HuH-7.5 (cell line): ENCODE results near the gene MYF6.

ENCODE experiments used
- DNase-seq: peaks from one replicate; pipeline ENCODE4 v3.0.0; 2011; ENCODE audit warnings: low spot score

Gene MYF6

DNA sequence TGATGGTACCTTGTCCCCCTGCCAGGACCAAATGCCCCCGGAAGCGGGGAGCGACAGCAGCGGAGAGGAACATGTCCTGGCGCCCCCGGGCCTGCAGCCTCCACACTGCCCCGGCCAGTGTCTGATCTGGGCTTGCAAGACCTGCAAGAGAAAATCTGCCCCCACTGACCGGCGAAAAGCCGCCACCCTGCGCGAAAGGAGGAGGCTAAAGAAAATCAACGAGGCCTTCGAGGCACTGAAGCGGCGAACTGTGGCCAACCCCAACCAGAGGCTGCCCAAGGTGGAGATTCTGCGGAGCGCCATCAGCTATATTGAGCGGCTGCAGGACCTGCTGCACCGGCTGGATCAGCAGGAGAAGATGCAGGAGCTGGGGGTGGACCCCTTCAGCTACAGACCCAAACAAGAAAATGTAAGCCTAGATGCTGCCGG, 410 bp downstream of the MYF6 start:
- DNase-seq: no peak

DNA sequence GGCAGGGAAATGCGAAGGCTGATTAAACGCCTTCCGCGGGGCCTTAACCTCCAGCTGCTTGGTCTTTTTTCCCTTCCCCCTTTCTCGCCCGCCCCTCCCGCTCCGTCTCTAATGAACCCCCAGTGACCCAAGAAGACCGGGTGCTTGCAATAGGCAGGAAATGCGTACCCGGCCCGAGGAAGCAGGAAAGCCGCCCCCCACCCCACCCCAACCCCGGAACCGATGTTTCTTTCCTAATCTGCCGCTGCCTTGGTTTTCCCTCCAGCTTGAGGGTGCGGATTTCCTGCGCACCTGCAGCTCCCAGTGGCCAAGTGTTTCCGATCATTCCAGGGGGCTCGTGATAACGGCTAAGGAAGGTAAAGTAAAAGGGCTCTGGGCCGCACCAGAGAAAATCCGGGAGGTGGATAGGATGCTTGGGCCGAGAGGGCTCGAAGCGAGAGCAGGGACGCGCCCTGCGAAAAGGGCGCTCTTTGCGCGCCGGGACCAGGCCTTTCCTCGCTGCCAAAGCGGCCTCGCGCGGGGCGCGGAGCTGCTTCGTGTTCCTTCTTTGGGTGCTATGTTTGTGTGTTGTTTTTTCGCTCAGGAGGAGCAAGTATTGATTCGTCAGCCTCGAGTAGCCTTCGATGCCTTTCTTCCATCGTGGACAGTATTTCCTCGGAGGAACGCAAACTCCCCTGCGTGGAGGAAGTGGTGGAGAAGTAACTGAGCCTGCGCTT, 983 bp downstream of the MYF6 start:
- no peak for DNase-seq

DNA sequence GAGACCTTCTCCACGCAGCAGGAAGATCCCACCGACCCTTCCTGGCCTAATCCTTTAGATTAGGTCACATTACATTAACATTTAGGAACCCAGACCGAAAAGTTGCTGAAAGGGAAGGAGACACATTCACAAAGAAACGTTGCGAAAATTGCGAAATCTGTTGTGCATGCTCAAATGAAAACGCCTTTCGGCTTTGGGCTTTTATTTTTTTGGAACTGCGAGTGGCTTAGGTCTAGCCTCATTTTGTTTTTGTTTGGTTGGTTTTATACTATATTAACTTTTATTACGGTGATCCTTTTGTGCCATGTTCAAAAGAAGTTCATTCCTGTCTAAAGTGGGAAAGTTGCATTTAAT, 1.5 kb downstream of the MYF6 start:
- DNase-seq: no peak

DNA sequence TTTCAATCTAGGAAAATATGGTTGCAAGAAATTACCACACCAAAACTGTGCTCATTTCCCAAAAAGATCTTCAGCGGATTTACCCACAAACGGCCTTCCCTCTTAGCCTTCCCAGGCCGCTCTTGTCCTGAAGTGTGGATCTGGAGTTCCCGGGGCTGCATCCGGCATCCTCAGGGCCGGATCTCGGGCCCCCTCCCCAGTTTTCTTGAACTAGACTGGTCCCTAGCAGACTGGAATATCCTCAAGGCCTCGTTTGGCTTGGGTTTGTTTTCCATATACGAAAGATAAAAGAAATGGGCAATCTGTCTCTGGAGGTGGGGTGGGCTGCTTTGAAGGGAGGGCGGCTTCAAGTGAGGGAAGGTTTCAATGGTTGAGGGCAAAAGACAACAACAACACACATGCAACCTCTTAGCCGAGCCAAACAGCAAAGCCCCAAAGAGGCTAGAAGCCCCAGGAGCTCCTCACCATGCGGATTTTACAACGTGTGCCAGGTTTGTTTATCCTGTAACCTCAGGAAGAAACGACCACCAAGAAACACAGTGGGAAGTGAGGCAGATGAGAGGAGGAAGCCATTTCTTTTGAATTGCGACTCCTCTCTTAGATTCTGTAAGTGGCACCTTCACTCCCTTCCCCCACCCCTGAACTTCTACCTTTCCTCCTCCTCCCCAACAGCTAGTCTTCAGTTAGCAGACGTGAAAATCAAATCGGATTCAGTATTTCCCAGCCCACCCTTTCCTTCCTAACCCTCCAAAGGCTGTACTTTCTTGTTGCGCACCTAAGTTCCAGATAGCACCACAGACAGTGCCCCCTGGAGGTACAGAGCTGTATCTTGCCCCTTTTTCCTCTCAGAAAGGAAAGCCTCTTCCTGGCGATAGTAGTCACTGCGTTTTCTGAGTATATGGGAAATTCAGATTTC, 2.6 kb downstream of the MYF6 start:
- DNase-seq: peak; percentile 53

DNA sequence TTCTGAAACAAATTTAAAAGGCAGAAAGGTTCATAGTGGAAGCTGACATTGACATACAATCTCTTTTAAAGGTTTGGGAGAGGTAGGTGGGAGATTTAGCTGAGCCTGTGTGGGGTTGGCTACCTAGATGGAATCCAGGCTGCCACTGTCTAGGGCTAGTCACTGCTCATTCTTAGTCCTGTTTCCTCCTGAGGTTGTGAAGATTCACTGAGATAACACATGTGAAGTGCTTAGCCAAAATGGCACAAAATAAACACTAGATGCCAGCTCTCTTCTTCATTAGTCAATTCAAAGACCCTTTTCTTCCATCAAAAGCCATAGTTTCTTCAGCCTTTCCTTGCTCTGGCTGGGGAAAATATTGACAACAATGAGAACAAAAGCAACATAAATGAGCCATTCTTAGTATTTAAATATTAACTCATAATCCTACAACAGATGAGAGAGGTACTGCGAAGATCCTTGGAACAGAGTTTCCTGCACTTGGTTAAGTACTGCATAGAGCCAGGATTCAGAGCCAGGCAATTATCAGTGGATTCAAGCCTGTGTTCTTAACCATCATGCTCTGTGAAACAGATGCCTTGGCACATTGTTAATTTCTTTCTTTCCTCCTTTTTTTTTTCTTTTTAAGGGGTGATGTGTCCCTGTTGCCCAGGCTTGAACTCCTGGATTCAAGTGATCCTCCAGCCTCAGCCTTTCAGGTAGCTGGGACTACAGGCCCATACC, 3.5 kb downstream of the MYF6 start:
- no peak for DNase-seq

DNA sequence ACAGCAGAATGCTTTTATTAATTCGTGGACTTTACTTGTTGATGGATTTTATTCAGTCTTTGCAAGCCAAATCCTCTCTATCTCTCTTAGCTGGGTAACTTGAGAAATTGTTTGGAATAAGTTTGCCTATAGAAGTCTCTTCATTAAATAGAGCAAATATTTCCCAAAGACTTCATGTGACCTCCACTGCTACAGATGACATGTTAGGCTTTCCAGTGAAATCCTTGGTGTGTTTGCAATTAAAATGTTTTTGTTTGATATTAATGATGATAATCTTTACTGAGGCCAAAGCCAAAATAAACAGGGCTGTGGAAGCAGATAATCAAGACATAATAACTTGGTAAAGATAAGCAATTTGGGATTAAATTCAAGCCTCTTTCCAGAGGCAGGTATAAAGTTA, 4.4 kb downstream of the MYF6 start:
- no peak for DNase-seq

DNA sequence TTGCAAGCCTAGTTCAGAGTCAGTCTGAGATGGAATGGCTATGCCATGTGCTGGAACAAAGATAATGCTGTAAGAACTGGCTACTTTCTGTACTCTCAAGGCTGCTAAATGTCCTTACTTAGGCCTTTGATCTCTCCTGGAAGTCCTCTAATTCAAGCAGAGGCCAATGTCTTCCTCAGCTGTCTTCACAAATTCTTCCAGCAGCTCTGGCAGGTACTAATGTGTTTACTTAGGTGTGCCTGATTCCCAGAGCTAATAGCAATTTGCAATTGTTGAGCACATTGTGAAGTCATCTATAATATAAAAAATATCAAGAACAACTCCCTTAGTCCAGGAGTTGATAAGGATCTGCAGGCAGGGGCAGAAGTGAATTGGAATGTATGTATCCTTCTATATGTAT, 5.4 kb downstream of the MYF6 start:
- DNase-seq: no peak

DNA sequence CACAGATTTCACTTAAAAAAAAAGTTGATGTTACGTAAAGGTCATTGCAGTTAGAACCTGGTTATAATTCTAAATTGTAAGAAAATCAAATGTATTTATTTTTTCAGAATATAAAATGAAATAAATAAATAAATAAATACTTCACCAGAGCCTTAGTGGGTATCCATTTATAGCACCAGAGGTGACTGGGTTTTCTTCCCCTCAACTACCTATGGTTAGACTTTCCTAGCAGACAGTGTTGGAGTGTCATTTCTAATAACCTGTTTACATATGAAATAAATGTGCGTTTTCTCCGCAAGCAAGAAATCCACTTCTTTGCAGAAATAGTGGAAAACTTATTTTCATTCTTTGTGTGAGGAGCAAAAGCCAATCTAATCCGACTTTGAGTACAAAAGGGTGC, 6.0 kb downstream of the MYF6 start:
- no peak for DNase-seq

DNA sequence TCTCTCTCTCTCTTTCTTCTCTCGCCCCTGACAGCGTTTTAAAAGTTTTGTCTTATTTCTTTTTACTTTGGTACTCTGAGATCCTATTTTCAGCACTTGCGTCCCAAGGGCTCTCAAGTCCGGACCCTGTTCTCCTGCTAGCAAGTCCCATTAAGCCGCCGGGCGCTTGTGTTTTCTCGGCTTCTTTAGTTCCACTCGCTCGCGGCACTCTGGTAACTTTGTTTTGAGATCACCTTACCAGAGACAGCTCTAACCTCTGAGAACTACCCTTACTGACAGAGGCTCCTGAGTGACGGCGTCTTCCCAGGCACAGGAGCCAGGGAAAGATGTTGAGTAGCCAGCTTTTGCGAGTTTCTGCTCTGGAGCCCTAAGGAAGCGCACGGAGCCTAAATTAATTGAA, 6.6 kb downstream of the MYF6 start:
- DNase-seq: no peak

DNA sequence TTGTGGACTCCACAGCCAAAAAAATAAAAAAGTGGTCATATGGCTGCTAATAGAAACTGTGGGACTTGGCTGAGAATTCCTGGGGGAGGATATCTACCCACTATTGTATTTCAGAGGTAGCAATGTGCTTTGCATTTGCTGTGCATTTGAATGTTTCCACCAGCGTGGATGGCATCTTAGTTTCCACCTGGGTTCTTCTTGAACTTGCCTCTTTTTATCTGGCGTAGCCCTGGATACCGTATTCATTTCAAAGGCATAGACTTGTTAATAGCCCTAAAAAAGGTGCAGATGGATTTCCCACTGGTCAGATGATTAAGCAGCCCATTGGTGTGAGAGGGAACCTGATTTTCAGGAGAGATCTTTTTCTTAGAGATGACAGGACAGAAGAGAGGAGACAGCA, 7.4 kb downstream of the MYF6 start:
- no peak for DNase-seq

DNA sequence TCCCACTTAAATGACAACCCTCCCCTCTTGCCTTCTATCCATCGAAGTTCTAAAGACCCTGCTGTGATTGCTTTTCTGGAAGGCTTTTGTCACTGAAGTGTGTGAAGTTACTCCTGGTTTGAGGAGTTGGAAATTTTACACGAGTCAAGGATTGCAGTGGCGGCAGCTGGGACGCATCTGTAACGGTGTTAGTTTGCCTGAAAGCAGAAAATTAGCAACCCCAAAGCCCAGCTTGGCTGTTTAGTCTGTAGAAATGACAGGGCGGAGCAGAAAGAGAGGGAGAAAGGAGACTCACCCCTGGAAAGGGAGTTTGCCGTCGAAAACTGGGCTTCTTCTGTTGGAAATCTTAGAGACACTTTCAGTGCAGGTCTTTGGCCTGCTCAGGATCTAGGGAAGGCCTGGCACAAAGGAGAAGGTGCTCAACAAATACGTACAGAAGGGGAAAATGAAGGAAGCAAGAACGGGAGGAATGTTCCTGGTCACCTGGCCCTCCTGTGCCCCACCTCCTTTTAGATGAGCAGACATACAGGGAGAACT, 8.3 kb downstream of the MYF6 start:
- DNase-seq: no peak

DNA sequence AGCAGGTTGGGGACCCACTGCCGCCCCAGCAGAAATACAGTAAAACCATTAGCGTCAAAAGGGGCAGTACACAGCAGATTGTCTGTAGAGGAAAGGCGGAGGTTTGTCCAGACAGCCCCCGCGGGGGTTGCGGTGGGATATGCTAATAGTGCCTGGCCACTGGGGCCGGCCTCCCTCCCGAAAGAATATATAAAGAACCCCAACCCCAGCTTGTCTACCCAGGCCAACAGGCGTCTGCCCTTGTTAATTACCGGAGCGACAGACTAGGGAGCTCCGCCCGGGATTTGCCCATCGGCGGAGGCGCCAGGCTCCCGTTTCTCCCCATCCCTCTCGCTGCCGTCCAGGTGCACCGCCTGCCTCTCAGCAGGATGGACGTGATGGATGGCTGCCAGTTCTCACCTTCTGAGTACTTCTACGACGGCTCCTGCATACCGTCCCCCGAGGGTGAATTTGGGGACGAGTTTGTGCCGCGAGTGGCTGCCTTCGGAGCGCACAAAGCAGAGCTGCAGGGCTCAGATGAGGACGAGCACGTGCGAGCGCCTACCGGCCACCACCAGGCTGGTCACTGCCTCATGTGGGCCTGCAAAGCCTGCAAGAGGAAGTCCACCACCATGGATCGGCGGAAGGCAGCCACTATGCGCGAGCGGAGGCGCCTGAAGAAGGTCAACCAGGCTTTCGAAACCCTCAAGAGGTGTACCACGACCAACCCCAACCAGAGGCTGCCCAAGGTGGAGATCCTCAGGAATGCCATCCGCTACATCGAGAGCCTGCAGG, 9.4 kb downstream of the MYF6 start, which contains the start of gene MYF5:
Gene MYF5 (plus strand): TSS at position 217 of the 774 bp plus-strand sequence. CDS start 152 bp downstream, at position 369.
- no peak for DNase-seq

DNA sequence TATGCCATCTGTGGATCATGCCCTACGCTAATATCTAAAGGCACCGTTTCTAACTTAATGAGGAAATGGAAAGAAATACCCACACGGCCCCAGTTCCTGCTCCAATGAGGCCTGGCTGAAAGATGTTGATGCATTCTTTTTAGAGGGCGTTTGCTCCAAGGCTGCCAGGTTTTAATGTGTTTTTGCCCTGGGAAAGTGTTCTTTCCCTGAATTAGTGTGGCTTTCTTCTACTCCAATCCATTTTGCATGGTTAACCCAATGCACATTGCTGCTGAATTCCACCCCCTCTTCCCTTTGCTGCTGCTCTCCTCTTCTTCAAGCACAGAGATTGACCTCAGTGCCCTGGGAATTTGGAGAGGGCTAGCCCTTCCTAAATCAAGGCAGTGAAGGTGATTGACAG, 10.4 kb downstream of the MYF6 start:
- no peak for DNase-seq

DNA sequence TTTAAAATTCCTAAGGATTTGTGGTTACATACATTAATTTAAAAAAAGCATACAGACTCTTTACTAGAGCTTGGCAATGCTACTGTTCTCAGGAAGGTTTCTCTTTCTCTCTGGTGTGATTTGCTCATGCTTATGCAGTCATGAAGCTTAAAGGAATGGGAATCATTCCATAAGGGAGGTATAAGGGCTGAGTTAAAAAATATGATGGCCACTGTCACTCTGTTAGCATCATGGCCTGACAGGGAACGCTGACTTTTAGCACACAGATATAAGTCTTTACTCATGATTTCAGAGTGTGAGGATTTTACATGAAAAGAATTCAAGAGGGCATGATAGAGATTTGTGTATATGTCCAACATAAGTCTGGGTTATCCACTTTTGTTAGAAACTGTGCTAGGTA, 13.1 kb downstream of the MYF6 start:
- DNase-seq: no peak

DNA sequence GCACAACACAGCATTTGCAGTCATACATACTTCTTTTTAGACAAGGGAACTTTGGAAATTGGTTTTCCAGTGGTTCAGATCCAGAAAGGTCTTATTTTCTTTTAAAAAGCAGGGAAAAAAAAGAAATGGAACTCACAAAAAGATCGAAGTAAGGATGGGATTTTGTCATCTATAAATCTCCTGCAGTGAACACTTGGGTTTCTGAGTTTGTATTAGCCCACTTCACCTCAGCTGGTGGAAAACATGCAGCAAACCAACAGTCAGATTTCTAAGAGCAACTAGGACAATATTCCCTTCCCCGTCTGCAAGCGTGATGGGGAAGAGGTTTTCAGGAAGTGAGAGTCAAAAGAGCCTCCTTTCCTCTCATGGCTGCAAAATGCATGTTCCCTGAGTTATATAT, 13.9 kb downstream of the MYF6 start:
- no peak for DNase-seq

DNA sequence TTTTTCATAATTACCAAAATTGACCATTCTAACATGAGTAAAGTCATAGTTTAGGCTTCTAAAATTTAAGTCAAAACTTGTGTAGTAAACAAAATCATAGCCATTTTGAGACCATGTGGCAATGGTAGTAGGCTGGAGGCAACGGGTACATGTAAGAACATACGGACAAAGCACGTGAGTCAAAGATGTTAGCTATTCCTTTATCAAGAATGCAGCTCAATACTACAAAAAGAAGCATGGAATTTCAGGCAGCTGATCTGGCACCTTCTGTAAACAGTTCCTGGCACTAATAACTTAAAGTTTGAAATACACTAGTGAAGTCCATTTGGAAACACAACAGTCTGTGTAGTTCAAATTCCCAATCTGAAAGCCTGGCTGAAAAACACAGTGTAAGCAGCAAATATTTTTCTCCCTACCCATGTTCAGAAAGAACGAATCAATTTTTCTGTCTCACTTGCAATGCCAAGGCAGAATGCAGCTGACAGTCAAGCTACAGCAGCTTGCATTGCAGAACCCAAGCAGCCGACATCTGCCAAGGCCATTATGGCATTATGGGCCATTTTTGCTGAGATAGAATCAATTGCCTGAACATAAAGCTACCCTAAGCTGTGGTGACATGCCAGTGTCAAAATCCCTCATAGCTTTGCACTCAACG, 38.5 kb downstream of the MYF6 start:
- DNase-seq: no peak

DNA sequence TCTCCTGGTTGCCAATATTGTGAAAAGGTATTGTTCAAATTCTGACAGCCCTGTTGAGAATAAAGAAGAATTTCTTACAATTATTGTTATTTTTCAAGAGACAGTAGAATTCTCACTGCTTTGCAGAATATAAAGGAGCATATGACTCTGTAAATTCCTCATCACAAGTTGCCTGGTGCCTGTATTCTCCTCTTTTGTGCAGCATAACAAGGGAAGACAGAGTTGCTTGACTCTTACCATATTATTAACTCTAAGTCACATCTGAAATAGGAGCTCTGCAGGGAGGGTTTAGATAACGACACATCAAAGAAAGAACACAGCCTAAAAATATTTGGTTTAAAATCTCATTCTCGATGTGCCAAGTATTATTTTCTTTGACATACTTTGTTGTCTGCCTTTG, 40.4 kb downstream of the MYF6 start:
- DNase-seq: no peak

DNA sequence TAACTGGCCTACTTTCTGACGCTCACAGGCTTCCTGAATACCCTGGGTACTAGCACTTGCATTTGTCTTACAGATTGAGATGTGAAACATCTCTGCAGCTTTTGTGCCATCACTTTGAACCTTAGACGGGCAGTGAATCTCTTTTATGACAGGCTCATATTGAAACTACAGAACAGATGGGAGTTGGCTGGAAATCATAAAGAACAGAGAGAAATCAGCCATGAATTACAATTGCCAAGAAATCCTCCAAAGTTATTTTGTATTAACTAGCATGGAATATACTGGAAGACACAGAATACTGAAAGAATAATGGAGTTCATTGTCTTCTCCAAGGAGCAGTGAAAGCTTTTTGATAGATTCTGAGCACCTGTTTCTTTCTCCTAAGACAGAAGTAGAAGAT, 42.0 kb downstream of the MYF6 start:
- no peak for DNase-seq

DNA sequence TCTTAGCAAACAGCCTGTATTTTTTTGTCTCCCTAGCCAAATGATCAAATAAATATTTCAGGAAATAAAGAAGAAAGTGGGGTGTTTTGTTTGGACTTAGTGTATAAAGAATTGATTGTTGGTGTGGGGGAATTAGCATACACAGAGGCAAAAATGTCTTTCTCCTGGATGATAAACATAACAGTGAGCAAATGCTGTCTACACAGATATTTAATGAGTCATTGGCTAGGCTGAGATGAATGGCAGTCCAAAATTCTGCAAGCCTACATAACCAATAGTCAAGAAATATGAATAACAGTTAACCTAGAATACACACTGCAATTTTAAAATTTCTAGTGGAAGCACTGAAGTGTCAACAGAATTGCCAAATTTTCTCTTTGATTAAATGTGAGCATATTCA, 45.0 kb downstream of the MYF6 start:
- DNase-seq: no peak

DNA sequence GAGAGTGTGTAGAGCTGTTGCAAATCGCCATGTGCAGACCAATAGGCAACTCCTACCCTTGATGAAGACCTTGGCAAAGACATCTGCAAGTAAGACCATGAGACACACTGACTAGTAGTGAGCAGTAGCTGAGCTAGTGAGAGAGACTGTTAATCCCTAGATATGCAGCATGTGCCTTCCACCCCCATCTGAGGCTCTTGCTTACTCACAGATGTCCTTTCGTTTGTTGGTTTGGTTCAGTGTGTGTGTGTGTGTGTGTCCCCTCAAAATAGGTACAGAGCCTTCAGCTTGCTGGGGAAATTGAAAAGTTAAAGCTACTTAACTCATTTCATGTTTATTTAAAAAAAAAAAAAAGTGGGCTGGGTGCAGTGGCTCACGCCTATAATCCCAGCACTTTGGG, 46.8 kb downstream of the MYF6 start:
- no peak for DNase-seq

DNA sequence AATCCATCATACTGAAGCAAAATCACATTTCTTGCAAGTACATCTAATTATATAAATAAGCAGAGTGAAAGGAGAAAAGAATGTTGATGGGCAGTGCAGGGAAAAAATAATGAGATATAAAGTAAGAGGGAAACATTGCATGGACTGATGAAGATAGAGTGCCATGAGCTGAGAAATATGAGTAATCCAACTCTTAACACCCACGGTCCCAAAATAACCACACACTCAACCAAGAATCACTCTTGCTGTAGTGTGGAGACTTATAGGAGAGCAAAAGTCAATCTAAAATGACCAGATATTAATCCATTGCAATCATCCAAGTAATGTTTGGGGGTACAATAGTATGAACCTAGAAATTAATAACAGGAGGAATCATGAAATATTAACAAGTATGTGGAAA, 49.4 kb downstream of the MYF6 start:
- DNase-seq: no peak
